Right lobe of liver (tissue), 6 donors: Measurements from ENCODE around the gene COPS7A. TPM values are rescaled to one million over a fixed set of nuclear protein-coding genes. Genes with fewer than 3 reads are reported as not detected.
A peak's percentile ranks its signal among the peaks of the same experiment; 100 is the strongest.

Experiments used
- ATAC-seq, 4 donors: fragments of 200-7000 bp; cut with Tn5 transposase; one replicate each; pipeline ENCODE4 v1.9.1; 2020; ENCODE audit warnings: mild to moderate bottlenecking in 4 of 4, moderate library complexity in 4 of 4
- DNase-seq, 3 donors: peaks; one replicate each; pipeline ENCODE4 v3.0.0-alpha.2; 2020
- H3K27ac ChIP-seq, 3 donors: fragments of 200-600 bp; one replicate each; pipeline ENCODE4 v1.8.0; 2022
- H3K27me3 ChIP-seq, 2 donors: fragments of 200-600 bp; one replicate each; pipeline ENCODE4 v1.8.0; 2022
- H3K36me3 ChIP-seq, 4 donors: fragments of 200-600 bp; sonication (generic) in 1 of 4; one replicate each; pipeline versions ENCODE4 v1.5.1 to v1.8.0; 2017 to 2022; ENCODE audit warnings: control low read depth in 1 of 4
- H3K4me1 ChIP-seq, 4 donors: fragments of 200-600 bp; sonication (generic) in 1 of 4; one replicate each; pipeline versions ENCODE4 v1.5.1 to v1.8.0; 2017 to 2022; ENCODE audit warnings: control low read depth in 1 of 4
- H3K4me3 ChIP-seq, 3 donors: fragments of 200-600 bp; one replicate each; pipeline ENCODE4 v1.8.0; 2022
- H3K9me3 ChIP-seq, 4 donors: fragments of 200-600 bp; sonication (generic) in 1 of 4; one replicate each; pipeline versions ENCODE4 v1.5.1 to v1.8.0; 2017 to 2022; ENCODE audit warnings: control low read depth in 1 of 4
- POLR2A ChIP-seq: fragments of 450-650 bp; IDR thresholded peaks from one replicate; pipeline ENCODE4 v1.6.1; 2017; ENCODE audit warnings: antibody characterized with exemption, mild to moderate bottlenecking
- WGBS: methylation state at CpG from one replicate; pipeline ENCODE4 v1.1.6; 2018; ENCODE audit warnings: low coverage, low lambda C conversion rate; ENCODE audit not compliant: insufficient coverage; ENCODE audit errors: missing lambda C conversion rate; 5-methylcytosine and 5-hydroxymethylcytosine counted together
- intact Hi-C, 2 donors: fragments of 100-400 bp; cut with DNase I; formaldehyde crosslinking; loops; one replicate each; pipeline versions ENCODE4 v1.11.2 to v1.14.1; 2022
- total RNA-seq, 6 experiments: library from RNA; depleted of rRNA in 2 of 6; stranded (reverse); fragments of >200 nt in 2 of 6; fragmentation: NEBNext Ultra II Directional in 3 of 6; extraction: Animal tissue kit (Norgen Biotek cat#: 25700) in 3 of 6; gene quantifications; one replicate each; pipeline versions ENCODE4 v1.1.0 to v1.2.4, GENCODE V29; 2016 to 2023
- TF ChIP-seq, protein P1 (sequence below), 4 donors: fragments of 200-600 bp in 3 of 4; fragments of 450-650 bp in 1 of 4; IDR thresholded peaks; one replicate each; pipeline versions ENCODE4 v1.5.1 to v1.8.0; 2016 to 2022; ENCODE audit warnings: antibody characterized with exemption in 4 of 4, mild to moderate bottlenecking in 2 of 4
- donor health status: DM: no; HTN: yes; CAD: no.
- donor health status: DM: no; HTN: no; CAD: no.
- donor health status: DM: no; HTN: no; CAD: no.
- donor health status: DM: no; HTN: yes; CAD: no.
- donor health status: DM: no; HTN: yes; CAD: no.

Gene COPS7A
- total RNA-seq, 6 experiments from 2014 or later = 26.7 to 49.5 (median 30.6) TPM

DNA sequence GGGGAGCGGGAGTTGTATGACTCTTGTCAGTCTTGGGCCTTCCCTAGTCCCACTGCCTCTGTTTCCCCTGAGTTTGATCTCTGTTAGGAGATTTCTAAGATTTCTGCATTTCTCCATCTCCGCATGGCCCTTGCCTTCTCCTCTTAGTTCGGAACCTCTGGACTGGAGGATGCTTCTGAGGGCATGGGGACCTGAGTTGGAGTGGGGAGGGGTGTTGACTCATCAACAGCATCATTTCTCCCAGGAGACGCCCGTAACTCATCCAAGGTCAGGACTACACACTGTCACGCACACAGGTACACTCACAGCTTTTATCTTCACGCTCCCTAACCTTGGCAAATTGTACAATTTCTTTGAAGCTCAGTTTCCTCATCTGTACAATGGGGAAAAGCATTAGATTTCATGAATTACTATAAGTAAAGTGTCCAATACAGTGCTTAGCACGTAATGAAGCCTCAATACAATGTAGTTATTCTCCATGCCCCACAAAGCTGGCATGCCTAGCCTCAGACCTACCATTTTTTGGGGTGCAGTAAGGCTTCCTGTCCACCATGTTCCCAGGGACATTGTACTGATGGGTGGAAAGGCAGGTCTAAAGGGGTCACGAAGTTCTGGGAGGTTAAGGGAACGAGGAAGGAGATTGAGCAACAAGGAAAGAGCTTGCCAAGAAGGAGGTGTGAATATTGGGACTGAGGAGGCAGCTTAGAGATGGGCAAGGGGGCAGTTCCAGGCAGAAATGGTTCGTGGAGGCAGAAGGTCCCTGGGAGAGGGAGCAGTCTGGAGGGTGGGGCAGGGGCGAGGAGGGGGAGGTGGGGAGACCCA lies 47.9 kb downstream of the COPS7A start:
- H3K4me3 ChIP-seq = no peak overlapping the region
- DNase-seq (no peak), ATAC-seq (no peak)
- WGBS = 31% methylated on average over 9 of the region's 12 CpGs
- H3K9me3 ChIP-seq = no peaks in the 10 kb centered on the region
- intact Hi-C loops = no loop called here
- peaks cover 0 to 62% (median 11%) of the 10 kb centered on the region in 4 donors for H3K4me1 ChIP-seq
- TF ChIP-seq, protein P1, sequence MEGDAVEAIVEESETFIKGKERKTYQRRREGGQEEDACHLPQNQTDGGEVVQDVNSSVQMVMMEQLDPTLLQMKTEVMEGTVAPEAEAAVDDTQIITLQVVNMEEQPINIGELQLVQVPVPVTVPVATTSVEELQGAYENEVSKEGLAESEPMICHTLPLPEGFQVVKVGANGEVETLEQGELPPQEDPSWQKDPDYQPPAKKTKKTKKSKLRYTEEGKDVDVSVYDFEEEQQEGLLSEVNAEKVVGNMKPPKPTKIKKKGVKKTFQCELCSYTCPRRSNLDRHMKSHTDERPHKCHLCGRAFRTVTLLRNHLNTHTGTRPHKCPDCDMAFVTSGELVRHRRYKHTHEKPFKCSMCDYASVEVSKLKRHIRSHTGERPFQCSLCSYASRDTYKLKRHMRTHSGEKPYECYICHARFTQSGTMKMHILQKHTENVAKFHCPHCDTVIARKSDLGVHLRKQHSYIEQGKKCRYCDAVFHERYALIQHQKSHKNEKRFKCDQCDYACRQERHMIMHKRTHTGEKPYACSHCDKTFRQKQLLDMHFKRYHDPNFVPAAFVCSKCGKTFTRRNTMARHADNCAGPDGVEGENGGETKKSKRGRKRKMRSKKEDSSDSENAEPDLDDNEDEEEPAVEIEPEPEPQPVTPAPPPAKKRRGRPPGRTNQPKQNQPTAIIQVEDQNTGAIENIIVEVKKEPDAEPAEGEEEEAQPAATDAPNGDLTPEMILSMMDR (IDR thresholded peaks at IDR 0.05) = no peak
- TF ChIP-seq POLR2A = no peak
- H3K36me3 ChIP-seq = peaks cover 0 to 17% (median 5%) of the 10 kb centered on the region in 4 donors
- H3K27ac ChIP-seq = peak overlapping the region in 1 of 3 donors; percentile 13
- no peaks in the 10 kb centered on the region for H3K27me3 ChIP-seq

DNA sequence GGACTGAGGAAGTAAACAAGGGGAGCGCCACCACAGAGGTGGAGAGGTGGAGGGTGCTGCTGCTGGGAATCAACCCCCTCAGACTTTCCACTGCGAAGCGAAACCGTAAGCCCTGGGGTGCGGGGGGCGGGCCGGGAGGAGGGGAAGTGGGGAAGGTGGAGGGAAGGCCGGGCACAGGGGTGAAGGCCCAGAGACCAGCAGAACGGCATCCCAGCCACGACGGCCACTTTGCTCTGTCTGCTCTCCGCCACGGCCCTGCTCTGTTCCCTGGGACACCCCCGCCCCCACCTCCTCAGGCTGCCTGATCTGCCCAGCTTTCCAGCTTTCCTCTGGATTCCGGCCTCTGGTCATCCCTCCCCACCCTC lies 48.5 kb downstream of the COPS7A start, which contains the start of gene LAG3:
LAG3 (plus strand) TSS at position 190 of the 365 bp plus-strand sequence. CDS start 333 bp downstream, outside the sequence.
- Histone ChIP-seq H3K4me1 (peaks cover 0 to 68% (median 14%) of the 10 kb centered on the region in 4 donors), H3K36me3 (peaks cover 0 to 17% (median 5%) of the 10 kb centered on the region in 4 donors), H3K9me3 (no peaks in the 10 kb centered on the region), H3K27ac (peak within 1 kb of the TSS in 1 of 3 donors; percentile 13), H3K27me3 (no peaks in the 10 kb centered on the region), H3K4me3 (no peak within 1 kb of the TSS)
- peak; percentile 1 to 6 (median 4) for ATAC-seq
- peak in 1 of 3 donors; percentile 59 for DNase-seq
- TF ChIP-seq, protein P1 (IDR thresholded peaks at IDR 0.05) = no peak
- TF ChIP-seq POLR2A = no peak
- intact Hi-C loops = no loop called here
- WGBS = 17% methylated on average over 3 of the region's 15 CpGs

DNA sequence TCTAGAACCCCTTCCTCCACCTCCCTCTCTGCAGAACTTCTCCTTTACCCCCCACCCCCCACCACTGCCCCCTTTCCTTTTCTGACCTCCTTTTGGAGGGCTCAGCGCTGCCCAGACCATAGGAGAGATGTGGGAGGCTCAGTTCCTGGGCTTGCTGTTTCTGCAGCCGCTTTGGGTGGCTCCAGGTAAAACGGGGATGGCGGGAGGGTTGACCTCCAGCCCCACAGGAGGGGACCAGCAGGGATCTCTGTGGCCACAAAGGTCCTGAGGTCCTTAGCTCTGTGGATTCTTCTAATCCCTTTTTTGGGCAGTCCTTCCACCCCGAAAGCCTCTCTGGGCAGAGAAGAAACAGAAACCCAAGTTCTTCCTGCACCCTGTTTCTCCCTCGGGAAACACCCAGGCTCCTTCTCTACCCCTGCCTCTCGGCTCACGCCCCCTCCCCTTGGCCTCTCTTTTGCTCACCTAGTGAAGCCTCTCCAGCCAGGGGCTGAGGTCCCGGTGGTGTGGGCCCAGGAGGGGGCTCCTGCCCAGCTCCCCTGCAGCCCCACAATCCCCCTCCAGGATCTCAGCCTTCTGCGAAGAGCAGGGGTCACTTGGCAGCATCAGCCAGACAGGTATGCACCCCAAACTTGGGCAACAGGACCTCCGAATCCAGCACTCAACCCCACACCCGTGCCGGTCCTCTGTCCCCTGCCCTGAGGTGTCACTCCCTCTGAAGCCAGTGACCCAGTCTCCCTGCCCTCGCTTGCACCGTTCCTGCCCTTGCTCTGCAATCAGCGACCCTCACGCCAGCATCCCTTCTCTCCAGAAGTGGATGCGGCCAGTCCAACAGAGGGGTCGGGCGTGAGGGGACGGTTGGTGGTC lies 49.1 kb downstream of the COPS7A start:
- no peak overlapping the region for H3K4me3 ChIP-seq
- H3K4me1 ChIP-seq = peaks cover 0 to 74% (median 17%) of the 10 kb centered on the region in 4 donors
- no peak overlapping the region for H3K27ac ChIP-seq
- intact Hi-C loops = no loop called here
- no peaks in the 10 kb centered on the region for H3K27me3 ChIP-seq
- no peak for TF ChIP-seq POLR2A
- TF ChIP-seq, protein P1 (IDR thresholded peaks at IDR 0.05) = no peak
- H3K36me3 ChIP-seq = peaks cover 0 to 17% (median 5%) of the 10 kb centered on the region in 4 donors
- 45% methylated on average over 14 of the region's 21 CpGs for WGBS
- no peaks in the 10 kb centered on the region for H3K9me3 ChIP-seq
- no peak for DNase-seq
- ATAC-seq = no peak

DNA sequence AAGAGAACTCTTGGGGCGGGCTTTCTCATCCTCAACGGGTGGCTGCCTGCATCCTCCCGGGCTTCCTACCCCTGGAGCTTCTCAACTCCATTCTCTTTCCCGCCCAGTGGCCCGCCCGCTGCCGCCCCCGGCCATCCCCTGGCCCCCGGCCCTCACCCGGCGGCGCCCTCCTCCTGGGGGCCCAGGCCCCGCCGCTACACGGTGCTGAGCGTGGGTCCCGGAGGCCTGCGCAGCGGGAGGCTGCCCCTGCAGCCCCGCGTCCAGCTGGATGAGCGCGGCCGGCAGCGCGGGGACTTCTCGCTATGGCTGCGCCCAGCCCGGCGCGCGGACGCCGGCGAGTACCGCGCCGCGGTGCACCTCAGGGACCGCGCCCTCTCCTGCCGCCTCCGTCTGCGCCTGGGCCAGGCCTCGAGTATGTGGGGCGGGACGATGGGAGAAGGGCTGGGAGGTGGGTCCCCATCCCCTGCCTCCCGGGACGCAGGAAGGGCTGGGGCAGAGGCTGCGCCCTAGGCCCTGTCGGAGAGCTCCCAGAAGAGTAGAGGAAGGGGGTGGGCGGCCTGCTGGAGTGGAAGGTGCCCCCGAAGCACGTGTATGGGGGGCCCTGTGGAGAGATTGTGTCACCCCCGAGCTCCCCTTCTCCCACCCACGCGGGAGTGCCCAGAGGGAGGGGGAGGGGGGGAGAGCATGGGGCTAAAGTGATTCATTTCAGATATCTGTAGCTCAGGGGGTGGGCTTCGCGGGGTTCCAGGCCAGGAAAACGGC lies 49.9 kb downstream of the COPS7A start:
- peaks cover 0 to 17% (median 5%) of the 10 kb centered on the region in 4 donors for H3K36me3 ChIP-seq
- no peak overlapping the region for H3K4me3 ChIP-seq
- ATAC-seq (no peak), DNase-seq (no peak)
- peaks cover 0 to 77% (median 18%) of the 10 kb centered on the region in 4 donors for H3K4me1 ChIP-seq
- H3K27me3 ChIP-seq = no peaks in the 10 kb centered on the region
- TF ChIP-seq POLR2A = no peak
- TF ChIP-seq, protein P1 (IDR thresholded peaks at IDR 0.05) = no peak
- WGBS = 56% methylated on average over 23 of the region's 60 CpGs
- H3K27ac ChIP-seq = no peak overlapping the region
- intact Hi-C loops = no loop called here
- no peaks in the 10 kb centered on the region for H3K9me3 ChIP-seq
